RWPE2 (cell line): ENCODE measurements around the gene C19orf81.

Experiments
- ATAC-seq: fragments of 200-7000 bp; cut with Tn5 transposase; 3 replicates; pipeline ENCODE4 v1.9.1; 2021; ENCODE audit warnings: low read depth
- DNase-seq: peaks from one replicate; pipeline ENCODE4 v3.0.0-alpha.2; 2020; ENCODE audit warnings: low spot score
- H3K27ac ChIP-seq: fragments of 450-650 bp; 2 replicates; pipeline ENCODE4 v1.5.1; 2017; ENCODE audit warnings: mild to moderate bottlenecking; ENCODE audit not compliant: poor library complexity, severe bottlenecking
- H3K27me3 ChIP-seq: fragments of 250-450 bp; sonication (Bioruptor Pico); 2 replicates; pipeline ENCODE4 v1.5.1; 2021; ENCODE audit warnings: mild to moderate bottlenecking, moderate library complexity; ENCODE audit not compliant: insufficient read depth, poor library complexity, severe bottlenecking
- H3K36me3 ChIP-seq: fragments of 250-450 bp; sonication (Bioruptor Pico); 2 replicates; pipeline ENCODE4 v1.5.1; 2020; ENCODE audit warnings: low read depth, mild to moderate bottlenecking, moderate library complexity
- H3K4me1 ChIP-seq: fragments of 250-450 bp; sonication (Bioruptor Pico); 2 replicates; pipeline ENCODE4 v1.5.1; 2021; ENCODE audit warnings: mild to moderate bottlenecking, moderate library complexity; ENCODE audit not compliant: insufficient read depth, poor library complexity, severe bottlenecking
- H3K4me3 ChIP-seq: fragments of 250-450 bp; sonication (Bioruptor Pico); 2 replicates; pipeline ENCODE4 v1.5.1; 2021; ENCODE audit warnings: mild to moderate bottlenecking, moderate library complexity; ENCODE audit not compliant: severe bottlenecking
- H3K9me3 ChIP-seq: fragments of 250-450 bp; sonication (Bioruptor Pico); 2 replicates; pipeline ENCODE4 v1.5.1; 2021; ENCODE audit warnings: mild to moderate bottlenecking, moderate library complexity; ENCODE audit not compliant: severe bottlenecking
- CTCF ChIP-seq: fragments of 450-650 bp; IDR thresholded peaks from one replicate; pipeline ENCODE4 v1.5.1; 2017; ENCODE audit warnings: mild to moderate bottlenecking, moderate library complexity; ENCODE audit not compliant: poor library complexity, severe bottlenecking

The C19orf81 gene

DNA sequence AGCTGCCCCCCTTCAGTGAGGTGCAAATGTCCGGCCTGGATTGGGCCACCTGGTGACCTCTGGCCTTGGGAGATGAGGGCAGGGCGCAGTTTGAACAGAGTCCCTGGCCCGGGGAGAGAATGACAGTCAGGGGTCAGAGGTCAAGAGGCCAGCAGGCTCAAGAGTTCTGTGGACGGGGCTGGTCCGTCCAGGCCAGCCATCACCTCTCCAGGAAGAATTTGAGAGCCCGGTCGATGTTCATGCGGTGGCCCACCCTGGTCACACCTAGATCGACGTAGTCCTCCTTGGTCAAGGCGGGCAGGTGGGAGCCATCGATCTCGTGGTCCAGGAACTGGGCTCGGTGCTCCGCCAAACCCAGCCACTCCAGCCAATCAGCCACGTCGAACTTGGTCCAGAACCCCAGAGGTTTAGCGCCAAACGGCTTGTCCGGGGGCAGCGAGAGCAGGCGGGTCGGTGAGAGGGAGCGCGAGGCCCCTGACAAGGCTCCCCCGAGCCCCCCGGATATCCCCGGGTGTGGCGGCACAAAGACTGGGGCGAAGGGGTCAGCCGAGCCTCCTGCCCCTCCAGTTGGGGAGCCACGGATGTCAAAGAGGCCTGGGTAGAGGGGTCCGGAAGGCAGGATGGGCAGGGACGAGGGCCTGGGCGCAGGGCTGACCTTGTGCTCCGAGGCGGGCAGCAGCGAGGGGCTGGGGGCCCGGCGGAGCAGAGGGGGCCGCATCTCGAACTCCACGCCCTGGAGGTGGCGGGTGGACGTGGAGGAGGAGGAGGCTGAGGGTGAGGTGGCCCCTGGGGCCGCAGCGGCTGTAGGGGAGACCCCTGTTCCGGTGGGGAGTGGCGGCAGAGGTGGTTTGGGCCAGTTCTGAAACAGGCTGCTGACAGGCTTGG is 12.8 kb downstream of the C19orf81 start:
- Histone ChIP-seq H3K9me3 (peaks cover 3% of the 10 kb centered on the region), H3K27ac (no peak overlapping the region), H3K36me3 (no peaks in the 10 kb centered on the region), H3K27me3 (peaks cover 47% of the 10 kb centered on the region), H3K4me1 (no peaks in the 10 kb centered on the region), H3K4me3 (no peak overlapping the region)
- no peak for ATAC-seq
- no peak for DNase-seq
- no peak for TF ChIP-seq CTCF

DNA sequence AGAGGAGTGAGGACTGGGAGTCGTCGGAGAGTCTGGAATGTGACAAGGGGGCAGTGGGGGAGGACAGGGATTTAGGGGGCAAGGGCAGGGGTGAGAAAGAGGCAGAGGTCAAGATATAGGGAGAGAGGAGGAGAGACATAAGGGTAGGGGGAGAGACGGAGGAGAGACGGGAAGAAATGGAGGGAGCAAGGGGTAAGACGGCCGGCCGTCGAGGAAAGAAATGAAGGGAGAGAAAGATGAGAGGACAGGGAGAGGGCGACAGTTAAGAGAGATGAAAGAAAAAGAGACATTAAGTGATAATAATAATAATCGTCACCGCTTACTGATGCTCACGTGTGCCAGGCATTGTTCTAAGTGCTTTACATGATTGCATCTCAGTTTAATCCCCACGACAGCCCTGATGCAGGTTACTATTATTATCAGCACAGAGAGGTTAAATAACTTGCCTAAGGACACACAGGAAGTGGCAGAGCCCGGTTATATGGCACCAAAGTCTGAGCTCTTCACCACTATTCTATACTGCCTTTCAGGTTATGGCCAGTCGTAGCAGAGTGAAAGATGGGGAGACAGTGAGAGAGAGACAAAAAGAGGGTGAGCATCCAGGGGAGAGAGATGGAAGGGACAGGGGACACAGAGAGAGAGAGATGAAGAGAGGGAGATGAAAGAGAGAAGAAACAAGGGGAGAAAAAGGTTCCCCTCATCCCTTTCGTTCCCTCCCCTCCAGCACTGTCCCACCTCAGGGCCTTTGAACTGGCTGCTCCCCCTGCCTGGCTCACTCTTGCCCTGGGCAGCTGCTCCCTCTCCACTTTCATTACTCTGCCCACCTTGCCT is 13.6 kb downstream of the C19orf81 start:
- ATAC-seq = no peak
- Histone ChIP-seq H3K9me3 (peaks cover 3% of the 10 kb centered on the region), H3K4me1 (no peaks in the 10 kb centered on the region), H3K36me3 (no peaks in the 10 kb centered on the region), H3K27ac (no peak overlapping the region), H3K27me3 (peaks cover 56% of the 10 kb centered on the region), H3K4me3 (no peak overlapping the region)
- TF ChIP-seq CTCF = no peak
- no peak for DNase-seq

DNA sequence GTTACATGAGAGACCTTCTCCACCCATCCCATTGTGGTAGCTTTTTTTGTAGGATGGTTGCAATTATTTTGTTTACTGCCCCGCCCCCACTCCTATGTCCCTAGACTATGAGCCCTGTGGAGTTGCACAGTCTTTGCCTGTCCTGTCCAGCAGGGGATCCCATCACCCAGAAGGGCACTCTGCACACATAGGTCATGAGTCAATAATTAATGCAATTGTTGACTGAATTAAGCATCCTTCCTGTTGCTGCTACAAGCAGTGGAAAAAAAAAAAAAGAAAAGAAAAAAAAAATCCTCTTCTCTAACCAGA is 14.2 kb downstream of the C19orf81 start:
- Histone ChIP-seq H3K27me3 (peaks cover 58% of the 10 kb centered on the region), H3K36me3 (no peaks in the 10 kb centered on the region), H3K4me3 (no peak overlapping the region), H3K4me1 (no peaks in the 10 kb centered on the region), H3K27ac (no peak overlapping the region), H3K9me3 (peaks cover 3% of the 10 kb centered on the region)
- ATAC-seq (no peak), DNase-seq (no peak)
- TF ChIP-seq CTCF = no peak

DNA sequence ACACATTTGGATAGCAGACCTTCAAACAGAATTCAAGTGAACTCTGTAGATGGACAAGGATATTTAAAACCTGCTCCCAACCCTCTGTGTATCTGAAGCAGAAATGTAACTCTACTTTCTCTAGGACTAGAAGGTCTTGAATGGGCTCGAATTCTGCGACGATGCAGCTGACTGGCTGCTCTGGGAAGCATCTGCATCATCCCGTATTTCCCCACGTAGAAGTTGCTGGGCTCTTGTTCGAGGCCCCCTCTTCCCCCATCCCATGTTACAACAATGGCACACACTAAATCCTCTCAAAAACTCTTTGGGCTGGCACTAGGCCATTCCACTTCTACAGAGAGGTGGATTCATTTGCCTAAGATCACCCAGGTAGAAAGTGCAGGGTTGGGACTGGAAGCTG is 15.0 kb downstream of the C19orf81 start:
- no peak overlapping the region for H3K27ac ChIP-seq
- no peak for TF ChIP-seq CTCF
- no peak for ATAC-seq
- no peaks in the 10 kb centered on the region for H3K36me3 ChIP-seq
- no peak for DNase-seq
- peaks cover 3% of the 10 kb centered on the region for H3K9me3 ChIP-seq
- H3K4me1 ChIP-seq = no peaks in the 10 kb centered on the region
- H3K4me3 ChIP-seq = no peak overlapping the region
- peaks cover 61% of the 10 kb centered on the region for H3K27me3 ChIP-seq
